H1 (cell line): Measurements from ENCODE around the gene ARHGAP25.

Experiments
- EZH2 ChIP-seq: fragments of 200-600 bp; sonication (generic); IDR thresholded peaks from 2 replicates; pipeline ENCODE4 v1.7.1; 2012; ENCODE audit warnings: low read depth, mild to moderate bottlenecking, moderate library complexity, low read length, inconsistent platforms; ENCODE audit not compliant: severe bottlenecking
- JUN ChIP-seq: IDR thresholded peaks from 2 replicates; pipeline ENCODE4 v1.6.1; 2011; ENCODE audit warnings: low read depth, mild to moderate bottlenecking, improper control_type of control experiment, low read length
- PHF8 ChIP-seq: fragments of 200-600 bp; sonication (generic); conservative IDR thresholded peaks from 2 replicates; pipeline ENCODE4 v1.7.1; 2012; ENCODE audit warnings: low read depth, mild to moderate bottlenecking, inconsistent platforms, low read length, moderate library complexity
- YY1 ChIP-seq: IDR thresholded peaks from 2 replicates; pipeline ENCODE4 v1.6.1; 2011; ENCODE audit warnings: low read depth, mild to moderate bottlenecking, low read length

DNA sequence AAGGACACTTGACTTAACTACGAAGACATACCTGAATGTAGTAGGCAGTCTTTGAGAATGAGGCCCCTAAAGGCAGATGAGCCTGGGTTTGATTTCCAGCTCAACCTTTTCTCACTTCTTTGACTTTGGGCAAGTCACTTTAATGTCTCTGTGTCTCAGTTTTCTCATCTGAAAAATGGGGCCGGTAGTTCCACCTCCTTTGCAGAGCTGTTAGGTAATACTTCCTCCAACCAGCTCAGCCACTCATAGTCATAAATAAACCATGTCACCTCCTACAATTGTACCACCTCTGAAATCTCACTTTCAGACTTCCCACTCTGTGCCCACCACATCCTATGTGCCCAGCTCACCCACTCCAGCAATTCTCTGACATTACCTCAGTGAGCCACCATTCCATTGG is 10.4 kb downstream of the ARHGAP25 start:
- TF ChIP-seq YY1 (no peak), EZH2 (no peak), PHF8 (no peak), JUN (no peak)
